ENCODE measurements around the gene TMEM89.
A peak's percentile ranks its signal among the peaks of the same experiment; 100 is the strongest.

The TMEM89 gene

GRCh38 chr3:48639944-48640606 is 18.5 kb upstream of the TMEM89 start:
- no peak for DNase-seq

- DNase-seq = no peak
Measured at GRCh38 chr3:48637305-48637704, 15.7 kb upstream of the TMEM89 start.

GRCh38 chr3:48636149-48636655 is 14.6 kb upstream of the TMEM89 start:
- no peak for DNase-seq

- peak; percentile 97 for DNase-seq
Measured at GRCh38 chr3:48635222-48636021, 13.9 kb upstream of the TMEM89 start, which contains the start of gene SLC26A6. Gene SLC26A6, minus strand, starts transcription at chr3:48635461. Its CDS starts 68 bp downstream, at chr3:48635393.

- DNase-seq = peak; percentile 72
Measured at GRCh38 chr3:48634661-48635221, 13.2 kb upstream of the TMEM89 start.

GRCh38 chr3:48633743-48634142 is 12.2 kb upstream of the TMEM89 start:
- no peak for DNase-seq

- no peak for DNase-seq
Measured at GRCh38 chr3:48633256-48633655, 11.7 kb upstream of the TMEM89 start.

- DNase-seq = no peak
Measured at GRCh38 chr3:48631516-48632448, 10.2 kb upstream of the TMEM89 start.

GRCh38 chr3:48630833-48631232 is 9.3 kb upstream of the TMEM89 start:
- no peak for DNase-seq

- DNase-seq = no peak
Measured at GRCh38 chr3:48630407-48630806, 8.8 kb upstream of the TMEM89 start.

GRCh38 chr3:48629894-48630293 is 8.3 kb upstream of the TMEM89 start:
- DNase-seq = no peak

GRCh38 chr3:48628277-48629017 is 6.9 kb upstream of the TMEM89 start:
- no peak for DNase-seq

- DNase-seq = no peak
Measured at GRCh38 chr3:48625600-48625999, 4.0 kb upstream of the TMEM89 start.

GRCh38 chr3:48624767-48625166 is 3.2 kb upstream of the TMEM89 start:
- no peak for DNase-seq

GRCh38 chr3:48623851-48624547 is 2.4 kb upstream of the TMEM89 start:
- no peak for DNase-seq

- no peak for DNase-seq
Measured at GRCh38 chr3:48619541-48620524, 1.7 kb downstream of the TMEM89 start.

GRCh38 chr3:48617559-48617958 is 4.0 kb downstream of the TMEM89 start:
- DNase-seq = no peak

GRCh38 chr3:48614044-48614443 is 7.5 kb downstream of the TMEM89 start:
- DNase-seq = no peak

GRCh38 chr3:48612309-48612708 is 9.3 kb downstream of the TMEM89 start:
- no peak for DNase-seq
